Hepatocyte (in vitro differentiated cells): ENCODE results near the gene VPS33B. TPM values are rescaled to one million over a fixed set of nuclear protein-coding genes. Genes with fewer than 3 reads are reported as not detected.
"Not testable (repeated sequence)": the region's sequence is repeated elsewhere in the genome, so short reads cannot be mapped to it uniquely, and the experiment has no call there.

Experiments
- DNase-seq: peaks from one replicate; pipeline ENCODE4 v3.0.0-alpha.2; 2016; ENCODE audit warnings: low spot score
- H2AFZ ChIP-seq: fragments of 200-600 bp; sonication (generic); 2 replicates; pipeline ENCODE4 v1.6.0; 2016; ENCODE audit warnings: antibody characterized with exemption, mild to moderate bottlenecking
- H3K27ac ChIP-seq: fragments of 200-600 bp; sonication (generic); 2 replicates; pipeline ENCODE4 v1.5.1; 2016; ENCODE audit warnings: mild to moderate bottlenecking
- H3K27me3 ChIP-seq: fragments of 200-600 bp; sonication (generic); 2 replicates; pipeline ENCODE4 v1.6.1; 2016
- H3K36me3 ChIP-seq: fragments of 200-600 bp; sonication (generic); replicated peaks from 2 replicates; pipeline ENCODE4 v1.5.1; 2016; ENCODE audit warnings: low read depth; ENCODE audit not compliant: insufficient read depth
- H3K4me1 ChIP-seq: fragments of 200-600 bp; sonication (generic); 2 replicates; pipeline ENCODE4 v1.5.1; 2016; ENCODE audit warnings: mild to moderate bottlenecking, moderate library complexity; ENCODE audit not compliant: insufficient read depth
- H3K4me2 ChIP-seq: fragments of 200-600 bp; sonication (generic); 2 replicates; pipeline ENCODE4 v1.6.0; 2016
- H3K4me3 ChIP-seq: fragments of 200-600 bp; sonication (generic); 2 replicates; pipeline ENCODE4 v1.5.1; 2016; ENCODE audit warnings: mild to moderate bottlenecking
- H3K79me2 ChIP-seq: fragments of 200-600 bp; sonication (generic); 2 replicates; pipeline ENCODE4 v1.6.0; 2017; ENCODE audit warnings: mild to moderate bottlenecking
- H3K9me2 ChIP-seq: fragments of 200-600 bp; sonication (generic); replicated peaks from 2 replicates; pipeline ENCODE4 v1.6.0; 2017; ENCODE audit warnings: mild to moderate bottlenecking; ENCODE audit not compliant: insufficient read depth
- H3K9me3 ChIP-seq: fragments of 200-600 bp; sonication (generic); 2 replicates; pipeline ENCODE4 v1.5.1; 2016; ENCODE audit warnings: low read depth, mild to moderate bottlenecking
- H4K20me1 ChIP-seq: fragments of 200-600 bp; sonication (generic); 2 replicates; pipeline ENCODE4 v1.6.0; 2016; ENCODE audit warnings: mild to moderate bottlenecking; ENCODE audit not compliant: insufficient read depth, poor library complexity, severe bottlenecking
- EZH2 ChIP-seq: fragments of 200-600 bp; sonication (generic); IDR thresholded peaks from 2 replicates; pipeline ENCODE4 v1.6.1; 2016; ENCODE audit warnings: antibody characterized with exemption, mild to moderate bottlenecking, borderline replicate concordance
- EZH2phosphoT487 ChIP-seq: fragments of 200-600 bp; sonication (generic); IDR thresholded peaks from one replicate; pipeline ENCODE4 v1.6.1; 2018; ENCODE audit warnings: antibody characterized with exemption, mild to moderate bottlenecking, low read depth, moderate library complexity; ENCODE audit not compliant: unreplicated experiment, severe bottlenecking
- WGBS: methylation state at CpG from one replicate; pipeline ENCODE4 v1.1.6; 2016; ENCODE audit warnings: low lambda C conversion rate; ENCODE audit errors: missing lambda C conversion rate; 5-methylcytosine and 5-hydroxymethylcytosine counted together
- polyA plus RNA-seq: library from polyadenylated mRNA; unstranded; fragments of >200 nt; fragmentation: Nextera tagmentation; extraction: Ambion mirVana; gene quantifications from 2 replicates; pipeline ENCODE4 v1.2.1, GENCODE V29; 2016
- total RNA-seq: library from RNA; depleted of rRNA; stranded (reverse); fragments of >200 nt; gene quantifications from 2 replicates; pipeline ENCODE4 v1.2.3, GENCODE V29; 2014
- TF ChIP-seq, protein P1 (sequence below): fragments of 200-600 bp; sonication (generic); IDR thresholded peaks from 2 replicates; pipeline ENCODE4 v1.5.1; 2016; ENCODE audit warnings: antibody characterized with exemption, mild to moderate bottlenecking; ENCODE audit not compliant: poor library complexity

VPS33B gene
- total and polyA plus RNA-seq, 2 experiments from 2014 or later: 7.8 to 11.7 TPM

DNA sequence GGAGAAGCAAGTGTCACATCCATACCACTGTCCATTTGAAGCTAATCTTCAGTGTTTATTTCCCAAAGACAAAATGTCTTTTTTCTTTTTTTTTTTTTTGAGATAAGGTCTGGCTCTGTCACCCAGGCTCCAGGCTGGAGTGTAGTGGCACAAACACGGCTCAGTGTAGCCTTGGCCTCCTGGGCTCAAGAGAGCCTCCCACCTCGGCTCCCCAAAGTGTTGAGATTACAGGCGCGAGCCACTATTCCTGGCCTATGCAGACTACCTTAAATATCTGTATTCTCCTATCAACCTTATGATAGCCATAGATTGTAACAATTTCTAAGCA lies 27.7 kb upstream of the VPS33B start:
- H3K27ac ChIP-seq: no peak overlapping the region
- H3K36me3 ChIP-seq: no peaks in the 10 kb centered on the region
- no peaks in the 10 kb centered on the region for H3K79me2 ChIP-seq
- peaks cover 36% of the 10 kb centered on the region for H3K27me3 ChIP-seq
- TF ChIP-seq EZH2phosphoT487 (no peak), EZH2 (no peak)
- TF ChIP-seq, protein P1, sequence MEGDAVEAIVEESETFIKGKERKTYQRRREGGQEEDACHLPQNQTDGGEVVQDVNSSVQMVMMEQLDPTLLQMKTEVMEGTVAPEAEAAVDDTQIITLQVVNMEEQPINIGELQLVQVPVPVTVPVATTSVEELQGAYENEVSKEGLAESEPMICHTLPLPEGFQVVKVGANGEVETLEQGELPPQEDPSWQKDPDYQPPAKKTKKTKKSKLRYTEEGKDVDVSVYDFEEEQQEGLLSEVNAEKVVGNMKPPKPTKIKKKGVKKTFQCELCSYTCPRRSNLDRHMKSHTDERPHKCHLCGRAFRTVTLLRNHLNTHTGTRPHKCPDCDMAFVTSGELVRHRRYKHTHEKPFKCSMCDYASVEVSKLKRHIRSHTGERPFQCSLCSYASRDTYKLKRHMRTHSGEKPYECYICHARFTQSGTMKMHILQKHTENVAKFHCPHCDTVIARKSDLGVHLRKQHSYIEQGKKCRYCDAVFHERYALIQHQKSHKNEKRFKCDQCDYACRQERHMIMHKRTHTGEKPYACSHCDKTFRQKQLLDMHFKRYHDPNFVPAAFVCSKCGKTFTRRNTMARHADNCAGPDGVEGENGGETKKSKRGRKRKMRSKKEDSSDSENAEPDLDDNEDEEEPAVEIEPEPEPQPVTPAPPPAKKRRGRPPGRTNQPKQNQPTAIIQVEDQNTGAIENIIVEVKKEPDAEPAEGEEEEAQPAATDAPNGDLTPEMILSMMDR: no peak
- H4K20me1 ChIP-seq: no peaks in the 10 kb centered on the region
- no peak for DNase-seq
- no peak overlapping the region for H3K4me3 ChIP-seq
- H3K9me3 ChIP-seq: no peaks in the 10 kb centered on the region
- no peaks in the 10 kb centered on the region for H3K4me1 ChIP-seq
- no peak overlapping the region for H3K4me2 ChIP-seq
- 82% methylated on average over 4 of the region's 4 CpGs for WGBS
- H3K9me2 ChIP-seq: no peaks in the 10 kb centered on the region
- H2AFZ ChIP-seq: no peak overlapping the region

DNA sequence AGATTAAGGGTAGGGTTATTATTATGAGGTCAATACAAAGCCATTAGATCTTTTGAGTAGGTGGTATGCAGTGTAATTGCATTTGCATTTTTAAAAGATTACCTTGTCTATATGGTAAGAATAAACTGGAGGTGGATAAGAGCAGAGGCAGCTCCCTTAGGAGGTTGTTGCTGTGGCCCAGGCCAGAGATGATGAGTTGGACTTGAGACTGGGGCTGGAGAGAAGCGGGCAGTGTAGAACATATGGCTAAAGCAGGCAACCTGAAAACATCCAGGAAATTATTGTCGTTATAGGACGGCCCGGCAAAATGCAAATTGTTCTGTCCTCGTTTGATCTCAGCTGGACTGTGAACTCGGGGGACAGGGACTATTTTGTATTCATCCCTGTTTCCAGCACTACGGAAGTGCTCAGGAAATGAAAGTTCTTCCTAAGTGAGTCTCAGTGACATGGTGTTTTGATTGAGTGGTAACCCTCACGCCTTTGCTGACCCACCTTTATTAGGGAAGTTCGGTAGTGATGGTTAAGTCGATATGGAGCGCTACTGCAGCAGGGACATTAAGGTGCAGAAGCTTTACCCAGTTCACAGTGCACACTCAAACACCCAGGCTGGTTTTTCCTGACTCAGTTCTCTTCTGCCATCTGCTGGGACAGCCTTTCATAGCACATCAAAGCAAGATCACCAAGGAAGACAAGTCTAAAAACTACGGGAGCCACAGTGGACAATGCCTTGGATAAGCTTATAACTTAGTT lies 27.2 kb upstream of the VPS33B start:
- no peaks in the 10 kb centered on the region for H3K36me3 ChIP-seq
- H3K27ac ChIP-seq: no peak overlapping the region
- peaks cover 31% of the 10 kb centered on the region for H3K27me3 ChIP-seq
- no peaks in the 10 kb centered on the region for H3K9me2 ChIP-seq
- no peaks in the 10 kb centered on the region for H4K20me1 ChIP-seq
- TF ChIP-seq, protein P1: peak; percentile 69
- TF ChIP-seq EZH2 (no peak), EZH2phosphoT487 (no peak)
- H3K4me3 ChIP-seq: no peak overlapping the region
- H3K4me1 ChIP-seq: no peaks in the 10 kb centered on the region
- no peak overlapping the region for H2AFZ ChIP-seq
- no peaks in the 10 kb centered on the region for H3K9me3 ChIP-seq
- DNase-seq: peak; percentile 73
- 49% methylated on average over 11 of the region's 12 CpGs for WGBS
- no peaks in the 10 kb centered on the region for H3K79me2 ChIP-seq
- no peak overlapping the region for H3K4me2 ChIP-seq

- Histone ChIP-seq H3K4me2 (no peak overlapping the region), H3K9me2 (no peaks in the 10 kb centered on the region), H3K79me2 (no peaks in the 10 kb centered on the region), H3K4me1 (no peaks in the 10 kb centered on the region), H3K4me3 (no peak overlapping the region), H3K36me3 (no peaks in the 10 kb centered on the region), H3K27me3 (peaks cover 18% of the 10 kb centered on the region), H3K9me3 (no peaks in the 10 kb centered on the region), H4K20me1 (no peaks in the 10 kb centered on the region), H3K27ac (no peak overlapping the region), H2AFZ (no peak overlapping the region)
- TF ChIP-seq, protein P1: no peak
- no peak for TF ChIP-seq EZH2phosphoT487
- no peak for TF ChIP-seq EZH2
- DNase-seq: no peak
- 24% methylated on average over 2 of the region's 4 CpGs for WGBS
Measured at GRCh38 chr15:91047545-91048199, 25.3 kb upstream of the VPS33B start.

GRCh38 chr15:91046056-91046455 lies 23.7 kb upstream of the VPS33B start:
- DNase-seq, H3K9me3 ChIP-seq, H3K27ac ChIP-seq: not testable (repeated sequence)

More at GRCh38 chr15:91046056-91046455, 23.7 kb upstream of the VPS33B start:
- not testable (repeated sequence) for H3K27me3 ChIP-seq, H3K9me2 ChIP-seq, H3K4me2 ChIP-seq, H3K4me1 ChIP-seq, H4K20me1 ChIP-seq, H2AFZ ChIP-seq, H3K36me3 ChIP-seq, H3K79me2 ChIP-seq, H3K4me3 ChIP-seq
